ENCODE measurements around the gene TM4SF5. TPM values are rescaled to one million over a fixed set of nuclear protein-coding genes. Genes with fewer than 3 reads are reported as not detected.

TM4SF5 gene
- polyA plus RNA-seq, 1 donor: 44.0 TPM

DNA sequence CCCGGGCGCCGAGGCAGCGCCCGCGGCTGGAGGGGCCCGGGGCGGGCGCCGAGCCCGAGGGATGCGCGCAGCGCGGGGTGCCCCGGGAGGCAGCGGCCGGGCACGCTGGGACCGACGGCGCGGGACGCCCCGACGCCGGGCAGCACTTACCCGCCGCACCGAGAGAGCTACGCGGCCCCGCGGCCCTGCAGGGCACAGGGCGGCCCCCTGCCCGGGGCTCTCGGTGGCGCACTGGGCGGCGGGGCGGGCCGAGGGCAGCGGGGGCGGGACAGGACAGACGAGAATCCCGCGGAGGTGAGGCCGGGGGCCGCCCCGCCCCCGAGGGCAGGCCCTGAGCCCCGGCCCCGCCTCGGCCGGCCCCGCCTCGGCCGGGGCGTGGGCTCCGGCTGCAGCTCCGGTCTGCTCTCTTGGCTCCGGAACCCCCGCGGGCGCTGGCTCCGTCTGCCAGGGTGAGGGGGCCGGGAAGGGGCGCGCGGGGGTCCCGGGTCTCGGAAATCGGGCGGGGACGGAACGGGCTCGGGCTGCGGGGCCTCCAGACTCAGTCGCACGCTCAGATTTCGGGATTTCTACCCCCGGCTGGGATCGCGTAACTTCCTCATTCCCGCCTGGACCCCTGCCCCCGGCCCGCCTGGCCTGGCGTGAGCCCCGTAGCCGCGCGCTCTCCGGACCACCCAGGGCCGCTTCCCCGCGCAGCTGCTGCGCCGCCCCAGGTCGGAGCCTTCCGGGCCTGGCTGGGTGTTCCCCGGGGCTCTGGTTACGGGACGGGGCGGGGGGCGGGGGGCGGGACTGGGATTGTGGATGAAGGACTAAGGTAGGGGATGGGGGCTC lies 35.3 kb downstream of the TM4SF5 start, which contains the start of gene PLD2:
Gene PLD2 (plus strand): TSS at position 376 of the 828 bp plus-strand sequence. CDS start 621 bp downstream, outside the sequence.
- no peaks in the 10 kb centered on the region for H3K27me3 ChIP-seq (ENCODE audit: control insufficient read depth, insufficient read depth, low read length)
- H3K27ac ChIP-seq (ENCODE audit: low read length): no peak within 1 kb of the TSS
- H3K9me3 ChIP-seq (ENCODE audit: control insufficient read depth, low read depth, low read length): no peaks in the 10 kb centered on the region
- H3K4me3 ChIP-seq (ENCODE audit: low read length): peak within 1 kb of the TSS; percentile 71
- DNase-seq: peak; percentile 74 to 90
- WGBS (ENCODE audit: insufficient coverage, low lambda C conversion rate): no CpG with 5 or more reads among the region's 106 CpGs
- H3K36me3 ChIP-seq (ENCODE audit: control insufficient read depth, insufficient read depth, low read length): peaks cover 9% of the 10 kb centered on the region
- H3K4me1 ChIP-seq (ENCODE audit: control insufficient read depth, insufficient read depth, low read length): no peaks in the 10 kb centered on the region

GRCh38 chr17:4807605-4808377 lies 36.1 kb downstream of the TM4SF5 start:
- Histone ChIP-seq H3K27ac (ENCODE audit: low read length) (no peak overlapping the region), H3K4me3 (ENCODE audit: low read length) (peak overlapping the region; percentile 71), H3K9me3 (ENCODE audit: control insufficient read depth, low read depth, low read length) (no peaks in the 10 kb centered on the region), H3K36me3 (ENCODE audit: control insufficient read depth, insufficient read depth, low read length) (peaks cover 9% of the 10 kb centered on the region), H3K4me1 (ENCODE audit: control insufficient read depth, insufficient read depth, low read length) (no peaks in the 10 kb centered on the region), H3K27me3 (ENCODE audit: control insufficient read depth, insufficient read depth, low read length) (no peaks in the 10 kb centered on the region)
- DNase-seq: no peak
- no CpG with 5 or more reads among the region's 32 CpGs for WGBS (ENCODE audit: insufficient coverage, low lambda C conversion rate)

DNA sequence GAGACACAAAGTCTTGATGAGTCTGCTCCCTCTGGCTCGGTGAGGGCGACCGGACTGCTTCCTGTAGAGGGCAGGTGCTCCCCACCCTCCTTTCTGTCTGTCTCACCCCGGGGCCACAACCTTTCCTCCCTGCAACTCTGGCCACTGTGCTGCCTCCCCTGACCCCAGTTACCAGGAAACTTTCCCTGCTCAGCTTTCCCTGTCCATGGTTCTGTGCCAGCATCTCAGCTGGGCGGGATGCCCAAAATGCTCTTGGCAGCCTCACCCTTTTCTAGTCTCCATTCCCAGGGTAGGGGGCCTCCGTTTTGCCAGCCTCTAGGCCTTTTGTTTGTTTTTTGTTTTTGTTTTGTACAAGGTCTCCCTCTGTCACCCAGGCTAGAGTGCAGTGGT lies 36.7 kb downstream of the TM4SF5 start:
- H3K4me3 ChIP-seq (ENCODE audit: low read length): no peak overlapping the region
- no peaks in the 10 kb centered on the region for H3K27me3 ChIP-seq (ENCODE audit: control insufficient read depth, insufficient read depth, low read length)
- peaks cover 9% of the 10 kb centered on the region for H3K36me3 ChIP-seq (ENCODE audit: control insufficient read depth, insufficient read depth, low read length)
- no peak overlapping the region for H3K27ac ChIP-seq (ENCODE audit: low read length)
- no peak for DNase-seq
- no CpG with 5 or more reads among the region's 6 CpGs for WGBS (ENCODE audit: insufficient coverage, low lambda C conversion rate)
- H3K9me3 ChIP-seq (ENCODE audit: control insufficient read depth, low read depth, low read length): no peaks in the 10 kb centered on the region
- H3K4me1 ChIP-seq (ENCODE audit: control insufficient read depth, insufficient read depth, low read length): no peaks in the 10 kb centered on the region

GRCh38 chr17:4810696-4811290 lies 39.1 kb downstream of the TM4SF5 start:
- 85% methylated on average over 7 of the region's 13 CpGs for WGBS (ENCODE audit: insufficient coverage, low lambda C conversion rate)
- Histone ChIP-seq H3K27me3 (ENCODE audit: control insufficient read depth, insufficient read depth, low read length) (no peaks in the 10 kb centered on the region), H3K4me3 (ENCODE audit: low read length) (no peak overlapping the region), H3K4me1 (ENCODE audit: control insufficient read depth, insufficient read depth, low read length) (no peaks in the 10 kb centered on the region), H3K9me3 (ENCODE audit: control insufficient read depth, low read depth, low read length) (no peaks in the 10 kb centered on the region), H3K27ac (ENCODE audit: low read length) (no peak overlapping the region), H3K36me3 (ENCODE audit: control insufficient read depth, insufficient read depth, low read length) (peaks cover 20% of the 10 kb centered on the region)
- no peak for DNase-seq

- Histone ChIP-seq H3K27me3 (ENCODE audit: control insufficient read depth, insufficient read depth, low read length) (no peaks in the 10 kb centered on the region), H3K36me3 (ENCODE audit: control insufficient read depth, insufficient read depth, low read length) (peaks cover 22% of the 10 kb centered on the region), H3K4me3 (ENCODE audit: low read length) (no peak overlapping the region), H3K9me3 (ENCODE audit: control insufficient read depth, low read depth, low read length) (no peaks in the 10 kb centered on the region), H3K27ac (ENCODE audit: low read length) (no peak overlapping the region), H3K4me1 (ENCODE audit: control insufficient read depth, insufficient read depth, low read length) (no peaks in the 10 kb centered on the region)
- WGBS (ENCODE audit: insufficient coverage, low lambda C conversion rate): no CpG with 5 or more reads among the region's 12 CpGs
- DNase-seq: no peak
Measured at GRCh38 chr17:4811471-4811870, 39.8 kb downstream of the TM4SF5 start.

DNA sequence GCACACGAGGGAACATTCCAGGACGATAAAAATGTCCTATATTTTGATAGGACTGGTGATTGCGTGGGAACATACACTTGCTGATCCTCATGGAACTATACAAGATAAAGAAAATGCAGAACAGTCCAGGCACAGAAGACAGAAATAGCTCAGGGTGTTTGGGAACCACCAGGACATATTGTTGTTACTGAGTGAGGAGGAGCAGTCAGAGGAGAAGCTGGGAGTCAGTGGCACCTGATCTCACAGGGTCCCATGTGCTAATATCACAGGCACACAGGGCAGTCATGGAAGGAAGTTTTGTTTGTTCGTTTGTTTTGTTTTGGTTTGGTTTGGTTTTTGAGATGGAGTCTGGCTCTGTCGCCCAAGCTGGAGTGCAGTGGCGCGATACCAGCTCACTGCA lies 41.0 kb downstream of the TM4SF5 start:
- 85% methylated on average over 3 of the region's 7 CpGs for WGBS (ENCODE audit: insufficient coverage, low lambda C conversion rate)
- H3K36me3 ChIP-seq (ENCODE audit: control insufficient read depth, insufficient read depth, low read length): peaks cover 29% of the 10 kb centered on the region

GRCh38 chr17:4815043-4815675 lies 43.5 kb downstream of the TM4SF5 start:
- DNase-seq: no peak
- H3K27ac ChIP-seq (ENCODE audit: low read length): no peak overlapping the region
- no peak overlapping the region for H3K4me3 ChIP-seq (ENCODE audit: low read length)
- no peaks in the 10 kb centered on the region for H3K9me3 ChIP-seq (ENCODE audit: control insufficient read depth, low read depth, low read length)
- no peaks in the 10 kb centered on the region for H3K4me1 ChIP-seq (ENCODE audit: control insufficient read depth, insufficient read depth, low read length)
- peaks cover 32% of the 10 kb centered on the region for H3K36me3 ChIP-seq (ENCODE audit: control insufficient read depth, insufficient read depth, low read length)
- 96% methylated on average over 4 of the region's 7 CpGs for WGBS (ENCODE audit: insufficient coverage, low lambda C conversion rate)
- H3K27me3 ChIP-seq (ENCODE audit: control insufficient read depth, insufficient read depth, low read length): no peaks in the 10 kb centered on the region

More for the DNA sequence above, 41.0 kb downstream of the TM4SF5 start:
- Histone ChIP-seq H3K4me1 (ENCODE audit: control insufficient read depth, insufficient read depth, low read length) (no peaks in the 10 kb centered on the region), H3K27me3 (ENCODE audit: control insufficient read depth, insufficient read depth, low read length) (no peaks in the 10 kb centered on the region), H3K9me3 (ENCODE audit: control insufficient read depth, low read depth, low read length) (no peaks in the 10 kb centered on the region), H3K4me3 (ENCODE audit: low read length) (no peak overlapping the region), H3K27ac (ENCODE audit: low read length) (no peak overlapping the region)
- no peak for DNase-seq

GRCh38 chr17:4816826-4817225 lies 45.1 kb downstream of the TM4SF5 start:
- no peak for DNase-seq
- WGBS (ENCODE audit: insufficient coverage, low lambda C conversion rate): no CpG with 5 or more reads among the region's 13 CpGs
- Histone ChIP-seq H3K4me3 (ENCODE audit: low read length) (no peak overlapping the region), H3K36me3 (ENCODE audit: control insufficient read depth, insufficient read depth, low read length) (peaks cover 29% of the 10 kb centered on the region), H3K27ac (ENCODE audit: low read length) (no peak overlapping the region), H3K4me1 (ENCODE audit: control insufficient read depth, insufficient read depth, low read length) (no peaks in the 10 kb centered on the region), H3K9me3 (ENCODE audit: control insufficient read depth, low read depth, low read length) (no peaks in the 10 kb centered on the region), H3K27me3 (ENCODE audit: control insufficient read depth, insufficient read depth, low read length) (no peaks in the 10 kb centered on the region)

- Histone ChIP-seq H3K27me3 (ENCODE audit: control insufficient read depth, insufficient read depth, low read length) (no peaks in the 10 kb centered on the region), H3K36me3 (ENCODE audit: control insufficient read depth, insufficient read depth, low read length) (peaks cover 29% of the 10 kb centered on the region), H3K27ac (ENCODE audit: low read length) (no peak overlapping the region), H3K4me3 (ENCODE audit: low read length) (no peak overlapping the region), H3K9me3 (ENCODE audit: control insufficient read depth, low read depth, low read length) (no peaks in the 10 kb centered on the region), H3K4me1 (ENCODE audit: control insufficient read depth, insufficient read depth, low read length) (no peaks in the 10 kb centered on the region)
- WGBS (ENCODE audit: insufficient coverage, low lambda C conversion rate): no CpG with 5 or more reads among the region's 12 CpGs
- DNase-seq: no peak
Measured at GRCh38 chr17:4818276-4818675, 46.6 kb downstream of the TM4SF5 start.

- no peak for DNase-seq
- H3K27me3 ChIP-seq (ENCODE audit: control insufficient read depth, insufficient read depth, low read length): no peaks in the 10 kb centered on the region
- peaks cover 10% of the 10 kb centered on the region for H3K36me3 ChIP-seq (ENCODE audit: control insufficient read depth, insufficient read depth, low read length)
- no peak overlapping the region for H3K4me3 ChIP-seq (ENCODE audit: low read length)
- WGBS (ENCODE audit: insufficient coverage, low lambda C conversion rate): no CpG with 5 or more reads among the region's 3 CpGs
- no peaks in the 10 kb centered on the region for H3K4me1 ChIP-seq (ENCODE audit: control insufficient read depth, insufficient read depth, low read length)
- H3K9me3 ChIP-seq (ENCODE audit: control insufficient read depth, low read depth, low read length): no peaks in the 10 kb centered on the region
- no peak overlapping the region for H3K27ac ChIP-seq (ENCODE audit: low read length)
Measured at GRCh38 chr17:4822835-4823234, 51.1 kb downstream of the TM4SF5 start.

All from large intestine (tissue), 3 donors.